ENCODE results near the gene EXOC3L1.

Gene EXOC3L1

DNA sequence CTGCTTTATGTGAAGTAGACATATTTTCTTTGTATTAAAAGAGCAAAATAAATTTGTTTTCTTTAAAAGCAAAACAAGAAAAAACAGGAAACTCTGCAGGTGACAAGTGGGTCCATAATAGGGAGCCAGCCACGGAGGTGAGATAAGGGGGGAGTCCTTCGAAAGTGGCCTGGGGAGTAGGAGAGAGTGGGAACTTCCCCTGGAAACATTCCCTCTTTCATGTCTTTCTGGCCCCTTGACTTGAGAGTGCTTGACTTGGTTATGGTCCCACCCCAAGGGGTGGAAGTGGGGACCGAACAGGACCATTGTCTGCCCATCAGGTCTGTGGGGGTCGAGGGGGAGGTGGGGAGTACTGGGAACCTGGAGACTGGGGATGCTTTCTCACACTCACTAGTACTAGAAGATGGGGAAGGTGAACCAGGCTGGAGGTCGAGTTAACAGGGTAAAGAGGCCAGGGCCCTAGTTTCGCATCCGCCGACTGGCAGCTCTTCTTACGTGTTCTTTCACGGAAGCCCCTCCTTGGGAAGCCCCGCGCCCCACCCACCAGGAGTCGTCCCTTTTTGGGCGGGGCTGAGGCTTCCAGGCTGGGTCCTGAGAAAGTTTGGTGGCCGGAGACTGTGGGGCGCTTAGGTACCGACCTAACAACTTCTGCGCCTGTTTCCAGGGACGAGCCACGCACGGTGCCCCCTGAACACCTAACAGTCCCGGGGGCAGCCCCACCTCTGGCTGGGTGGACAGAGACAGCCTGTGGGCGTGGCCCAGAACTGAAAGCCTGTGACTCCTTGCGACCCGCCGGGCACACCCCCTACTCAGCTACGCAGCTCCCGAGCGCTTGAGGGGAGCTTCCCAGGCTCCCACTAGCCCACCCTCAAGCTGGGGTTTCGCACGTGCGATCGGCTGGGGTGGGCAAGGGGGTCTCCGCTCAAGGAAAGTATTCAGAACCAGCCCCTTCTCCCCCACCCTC is 31.0 kb downstream of the EXOC3L1 start:
- Histone ChIP-seq H3K4me1 (peaks cover 70% of the 10 kb centered on the region), H3K9me3 (no peaks in the 10 kb centered on the region), H3K27me3 (peaks cover 38% of the 10 kb centered on the region), H3K36me3 (peaks cover 7% of the 10 kb centered on the region; the same call in 1 of the 2 replicates), H3K9ac (peak overlapping the region; percentile 81), H3K27ac (peak overlapping the region; percentile 28; the same call in 1 of the 2 replicates), H3K4me3 (peak overlapping the region; percentile 93), H3K4me2 (peak overlapping the region; percentile 99), H4K20me1 (peaks cover 84% of the 10 kb centered on the region)
- no peak for TF ChIP-seq Cebpa-rat (IDR thresholded peaks at IDR 0.05)

- Histone ChIP-seq H3K27me3 (peaks cover 30% of the 10 kb centered on the region), H3K4me3 (0 out of 2 replicates have a peak overlapping the region, but pooled peaks have one; percentile 93), H3K9ac (0 out of 2 replicates have a peak overlapping the region, but pooled peaks have one; percentile 81), H3K36me3 (peaks cover 7% of the 10 kb centered on the region; the same call in 1 of the 2 replicates), H3K4me1 (peaks cover 62% of the 10 kb centered on the region), H3K9me3 (no peaks in the 10 kb centered on the region), H3K27ac (no peak overlapping the region), H3K4me2 (peak overlapping the region; percentile 99), H4K20me1 (peaks cover 82% of the 10 kb centered on the region)
- TF ChIP-seq Cebpa-rat (IDR thresholded peaks at IDR 0.05), result no peak
Observed at GRCh38 chr16:67157892-67158635, 31.9 kb downstream of the EXOC3L1 start.

GRCh38 chr16:67157106-67157748 is 32.7 kb downstream of the EXOC3L1 start:
- no peak for TF ChIP-seq Cebpa-rat (IDR thresholded peaks at IDR 0.05)
- Histone ChIP-seq H3K9ac (no peak overlapping the region), H3K4me2 (no peak overlapping the region), H3K36me3 (peaks cover 7% of the 10 kb centered on the region; the same call in 1 of the 2 replicates), H4K20me1 (peaks cover 82% of the 10 kb centered on the region), H3K27ac (no peak overlapping the region), H3K4me3 (no peak overlapping the region), H3K9me3 (no peaks in the 10 kb centered on the region), H3K27me3 (peaks cover 27% of the 10 kb centered on the region), H3K4me1 (peaks cover 53% of the 10 kb centered on the region)

GRCh38 chr16:67156143-67156844 is 33.6 kb downstream of the EXOC3L1 start:
- Histone ChIP-seq H3K27me3 (peaks cover 27% of the 10 kb centered on the region), H3K36me3 (peaks cover 7% of the 10 kb centered on the region; the same call in 1 of the 2 replicates), H3K9ac (no peak overlapping the region), H3K4me3 (no peak overlapping the region), H3K9me3 (no peaks in the 10 kb centered on the region), H3K4me2 (peak overlapping the region; percentile 76), H4K20me1 (peaks cover 82% of the 10 kb centered on the region), H3K4me1 (peaks cover 47% of the 10 kb centered on the region), H3K27ac (no peak overlapping the region)
- TF ChIP-seq Cebpa-rat (IDR thresholded peaks at IDR 0.05), result no peak

DNA sequence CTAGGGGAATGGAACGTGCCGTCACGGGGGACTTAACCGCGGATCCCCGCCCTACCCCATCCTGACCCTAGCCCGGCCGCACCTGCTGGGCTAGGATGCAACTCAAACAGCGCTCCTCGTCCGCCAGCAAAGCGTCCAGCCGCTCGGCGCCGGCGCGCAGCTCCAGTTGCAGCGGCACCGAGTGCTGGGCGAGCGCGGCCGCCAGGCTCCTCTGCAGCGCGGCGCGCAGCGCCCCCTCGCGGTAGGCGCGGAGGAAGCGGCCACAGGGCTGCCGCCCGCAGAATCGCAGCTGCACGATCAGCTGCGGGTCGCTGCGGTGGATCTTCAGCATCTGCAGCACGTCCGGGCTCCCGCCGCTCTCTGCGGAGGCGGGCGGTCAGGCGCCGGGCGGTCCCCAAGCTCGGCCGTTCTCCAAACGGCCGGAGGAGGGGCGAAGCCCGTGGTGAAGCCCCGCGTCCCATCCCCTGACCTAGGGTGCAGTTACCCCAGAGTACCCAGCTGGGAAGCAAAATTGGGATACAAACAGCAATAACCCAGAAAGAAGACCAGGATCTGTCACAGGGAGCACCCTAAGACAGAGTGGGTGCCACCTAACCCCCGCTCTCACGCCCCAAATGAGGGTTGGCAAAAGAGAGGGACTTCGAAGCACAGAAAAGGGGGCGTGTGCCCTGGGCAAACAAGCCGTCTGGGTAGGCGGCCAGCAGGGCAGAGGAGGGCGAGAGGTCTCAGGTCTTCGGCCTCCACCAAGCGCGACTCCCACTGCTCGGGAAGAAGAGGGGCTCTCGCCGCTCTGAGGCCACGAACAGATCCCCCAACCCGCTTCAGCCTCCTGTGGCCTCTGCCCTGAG is 34.4 kb downstream of the EXOC3L1 start:
- no peak for TF ChIP-seq Cebpa-rat (IDR thresholded peaks at IDR 0.05)
- Histone ChIP-seq H3K4me1 (peaks cover 52% of the 10 kb centered on the region), H4K20me1 (peaks cover 88% of the 10 kb centered on the region), H3K9ac (no peak overlapping the region), H3K4me2 (peak overlapping the region; percentile 76), H3K36me3 (peaks cover 7% of the 10 kb centered on the region; the same call in 1 of the 2 replicates), H3K9me3 (no peaks in the 10 kb centered on the region), H3K27me3 (peaks cover 30% of the 10 kb centered on the region), H3K27ac (no peak overlapping the region), H3K4me3 (no peak overlapping the region)

- H3K9ac ChIP-seq, result no peak overlapping the region
- H3K4me1 ChIP-seq, result peaks cover 57% of the 10 kb centered on the region
- H3K36me3 ChIP-seq, result peaks cover 14% of the 10 kb centered on the region
- no peak overlapping the region for H3K4me3 ChIP-seq
- no peak overlapping the region for H3K27ac ChIP-seq
- peak overlapping the region; percentile 76 for H3K4me2 ChIP-seq
- peaks cover 96% of the 10 kb centered on the region for H4K20me1 ChIP-seq
- no peak for TF ChIP-seq Cebpa-rat (IDR thresholded peaks at IDR 0.05)
- peaks cover 2% of the 10 kb centered on the region; the same call in 1 of the 2 replicates for H3K9me3 ChIP-seq
- H3K27me3 ChIP-seq, result peaks cover 38% of the 10 kb centered on the region
Observed at GRCh38 chr16:67154578-67155294, 35.2 kb downstream of the EXOC3L1 start.

DNA sequence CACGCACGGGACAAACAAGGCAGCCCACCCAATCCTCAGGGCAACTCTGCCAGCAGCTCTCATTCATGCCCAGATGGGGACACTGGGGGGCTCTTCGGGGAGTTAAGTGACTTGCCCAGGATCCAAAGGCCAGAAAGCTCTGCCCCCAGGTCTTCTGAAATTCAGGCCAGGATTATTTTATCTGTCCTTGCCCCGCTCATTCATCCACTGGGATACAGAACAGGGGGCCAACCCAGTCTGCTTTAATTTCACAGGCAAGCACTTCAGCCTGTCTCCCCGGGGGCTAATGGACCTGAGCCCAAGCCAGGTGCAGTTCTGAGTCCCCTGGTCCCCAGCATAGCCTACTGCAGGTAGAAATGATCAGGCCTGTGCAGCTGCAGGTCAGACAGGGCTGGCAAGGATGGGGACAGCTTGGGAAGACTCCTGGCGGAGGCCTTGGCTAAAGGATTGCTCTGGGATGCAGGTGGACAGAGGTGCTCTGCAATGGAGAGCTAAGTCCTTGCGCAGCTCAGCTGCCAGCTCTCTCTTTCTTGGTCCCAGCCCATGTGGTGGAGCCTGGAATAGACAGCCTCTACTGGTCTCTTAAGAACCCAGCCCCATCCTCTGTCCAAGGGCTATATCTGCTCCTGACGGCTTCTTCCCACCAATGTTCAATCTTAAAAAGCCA is 38.4 kb downstream of the EXOC3L1 start:
- H4K20me1 ChIP-seq, result peaks cover 98% of the 10 kb centered on the region

More for the DNA sequence above, 38.4 kb downstream of the EXOC3L1 start:
- Histone ChIP-seq H3K4me2 (peak overlapping the region; percentile 90; the same call in 1 of the 2 replicates), H3K27ac (no peak overlapping the region), H3K9me3 (peaks cover 6% of the 10 kb centered on the region; the same call in 1 of the 2 replicates), H3K4me1 (peaks cover 30% of the 10 kb centered on the region), H3K4me3 (no peak overlapping the region), H3K27me3 (peaks cover 49% of the 10 kb centered on the region), H3K36me3 (peaks cover 45% of the 10 kb centered on the region), H3K9ac (no peak overlapping the region)
- TF ChIP-seq Cebpa-rat (IDR thresholded peaks at IDR 0.05), result no peak

Data from BLaER1 (cell line).